Neuron (in vitro differentiated cells): ENCODE measurements around the gene SLC2A4RG.

ENCODE experiments used
- H2AFZ ChIP-seq: one replicate; pipeline ENCODE4 v1.6.1; 2013; ENCODE audit warnings: low read depth, mild to moderate bottlenecking, inconsistent platforms, low read length, moderate library complexity
- H3K27me3 ChIP-seq: one replicate; pipeline ENCODE4 v1.6.1; 2013; ENCODE audit warnings: low read length; ENCODE audit not compliant: insufficient read depth
- H3K36me3 ChIP-seq: one replicate; pipeline ENCODE4 v1.6.1; 2013; ENCODE audit warnings: low read length; ENCODE audit not compliant: insufficient read depth
- H3K4me1 ChIP-seq: one replicate; pipeline ENCODE4 v1.6.1; 2013; ENCODE audit warnings: low read length; ENCODE audit not compliant: insufficient read depth
- H3K4me3 ChIP-seq: 2 replicates; pipeline ENCODE4 v1.5.1; 2013; ENCODE audit warnings: mild to moderate bottlenecking, low read length, moderate library complexity
- H3K9me3 ChIP-seq: one replicate; pipeline ENCODE4 v1.6.1; 2013; ENCODE audit warnings: low read length

SLC2A4RG gene

GRCh38 chr20:63782521-63782971 lies 43.0 kb downstream of the SLC2A4RG start:
- Histone ChIP-seq H3K4me1 (peaks cover 18% of the 10 kb centered on the region), H3K4me3 (no peak overlapping the region), H2AFZ (no peak overlapping the region), H3K9me3 (no peaks in the 10 kb centered on the region), H3K36me3 (peaks cover 5% of the 10 kb centered on the region), H3K27me3 (no peaks in the 10 kb centered on the region)

DNA sequence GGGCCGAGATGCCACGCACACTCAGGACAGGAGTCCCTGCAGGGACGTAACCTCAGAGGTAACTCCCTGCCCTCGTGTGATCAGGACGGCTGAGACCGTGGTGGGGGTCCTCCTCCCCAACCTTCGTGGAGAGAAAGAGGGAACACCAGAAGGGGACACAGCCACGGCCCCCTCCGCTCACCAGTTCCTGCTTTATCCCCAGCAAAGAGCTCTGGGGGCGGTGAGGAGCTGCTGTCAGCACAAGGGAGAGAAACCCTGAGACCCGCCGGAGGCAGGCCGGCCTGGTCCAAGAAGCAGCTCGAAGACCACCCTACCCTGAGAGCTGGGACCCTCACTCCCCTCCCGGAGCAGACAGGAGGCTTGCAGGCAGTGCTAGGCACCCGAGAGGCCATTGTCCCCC lies 44.4 kb downstream of the SLC2A4RG start:
- Histone ChIP-seq H2AFZ (no peak overlapping the region), H3K4me1 (peaks cover 12% of the 10 kb centered on the region), H3K36me3 (peaks cover 6% of the 10 kb centered on the region), H3K4me3 (no peak overlapping the region), H3K27me3 (no peaks in the 10 kb centered on the region), H3K9me3 (no peaks in the 10 kb centered on the region)

DNA sequence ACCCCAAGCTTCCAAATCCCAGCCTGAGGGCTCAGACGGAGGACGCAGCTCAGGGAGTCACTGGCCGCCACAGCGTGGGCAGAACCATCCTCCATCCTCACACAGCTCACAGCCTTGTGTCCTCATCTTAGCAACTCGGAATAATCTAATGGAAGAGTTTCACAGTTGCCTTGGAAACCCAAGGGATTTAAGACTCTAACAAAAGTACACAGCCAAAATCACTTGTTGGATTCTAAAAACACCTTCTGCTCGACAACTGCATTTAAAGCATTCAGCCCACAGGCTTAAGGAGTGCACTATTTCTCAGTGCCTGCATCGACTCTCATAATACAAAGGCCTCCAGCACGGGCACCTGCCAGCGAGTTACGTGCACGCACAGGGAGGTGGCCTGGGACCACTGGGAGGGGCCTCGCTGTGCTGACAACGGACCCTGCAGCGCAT lies 46.1 kb downstream of the SLC2A4RG start:
- H2AFZ ChIP-seq, result no peak overlapping the region
- no peaks in the 10 kb centered on the region for H3K9me3 ChIP-seq
- peaks cover 22% of the 10 kb centered on the region for H3K36me3 ChIP-seq
- no peaks in the 10 kb centered on the region for H3K27me3 ChIP-seq
- peaks cover 12% of the 10 kb centered on the region for H3K4me1 ChIP-seq
- no peak overlapping the region for H3K4me3 ChIP-seq

DNA sequence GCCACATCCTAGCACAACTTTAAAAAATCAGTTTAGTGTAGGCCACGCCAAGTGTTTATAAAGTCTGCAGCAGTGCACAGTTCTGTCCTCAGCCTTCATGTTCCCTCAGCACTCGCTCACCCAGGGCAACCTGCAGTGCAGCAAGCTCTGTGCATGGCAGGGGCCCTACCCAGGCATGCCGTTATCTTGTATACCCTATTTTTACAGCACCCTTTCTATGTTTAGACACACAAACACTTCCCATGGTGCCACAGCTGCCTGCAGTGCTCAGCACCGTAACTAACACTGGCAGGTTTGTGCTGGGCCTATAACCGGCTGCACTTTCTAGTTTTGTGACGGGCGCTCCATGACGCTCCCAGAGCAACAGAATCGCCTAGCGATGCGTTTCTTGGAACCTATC lies 47.7 kb downstream of the SLC2A4RG start:
- Histone ChIP-seq H3K27me3 (no peaks in the 10 kb centered on the region), H3K9me3 (no peaks in the 10 kb centered on the region), H3K4me1 (peaks cover 12% of the 10 kb centered on the region), H2AFZ (no peak overlapping the region), H3K4me3 (no peak overlapping the region), H3K36me3 (peaks cover 23% of the 10 kb centered on the region)

GRCh38 chr20:63787749-63788148 lies 48.2 kb downstream of the SLC2A4RG start:
- Histone ChIP-seq H3K36me3 (peaks cover 20% of the 10 kb centered on the region), H3K4me1 (peaks cover 12% of the 10 kb centered on the region), H3K9me3 (no peaks in the 10 kb centered on the region), H2AFZ (no peak overlapping the region), H3K27me3 (no peaks in the 10 kb centered on the region), H3K4me3 (no peak overlapping the region)

GRCh38 chr20:63789836-63790571 lies 50.4 kb downstream of the SLC2A4RG start:
- H2AFZ ChIP-seq, result no peak overlapping the region
- peaks cover 20% of the 10 kb centered on the region for H3K36me3 ChIP-seq
- peaks cover 12% of the 10 kb centered on the region for H3K4me1 ChIP-seq
- H3K4me3 ChIP-seq, result no peak overlapping the region
- no peaks in the 10 kb centered on the region for H3K9me3 ChIP-seq
- no peaks in the 10 kb centered on the region for H3K27me3 ChIP-seq

DNA sequence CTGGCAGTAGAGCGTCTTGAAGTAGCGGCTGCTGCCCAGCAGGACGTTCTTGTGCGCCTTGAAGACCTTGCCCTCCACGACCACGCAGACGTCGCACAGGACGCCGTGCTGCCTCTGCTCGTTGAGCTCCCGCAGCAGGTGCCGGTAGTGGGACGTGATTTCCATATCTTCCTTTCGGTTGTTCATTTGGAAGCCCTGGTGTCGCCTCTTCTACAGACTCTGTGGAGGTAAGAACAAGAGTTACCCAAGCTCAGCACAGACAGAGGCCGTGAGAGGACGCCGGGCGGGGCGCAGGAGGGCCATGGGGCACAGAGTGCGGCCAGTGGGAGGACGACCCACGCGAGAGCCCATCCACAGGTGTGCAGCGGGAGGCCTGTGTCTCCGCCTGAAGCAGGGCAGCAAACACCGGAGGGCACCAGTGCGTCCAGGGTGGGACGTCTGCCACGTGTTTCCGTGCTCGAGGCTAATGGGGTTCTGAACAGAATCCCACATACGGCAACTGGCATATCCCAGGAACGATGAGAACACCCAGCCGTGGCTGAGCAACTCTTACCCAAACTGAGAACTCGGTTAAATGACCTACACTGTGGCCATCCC lies 51.1 kb downstream of the SLC2A4RG start:
- Histone ChIP-seq H3K9me3 (no peaks in the 10 kb centered on the region), H3K27me3 (no peaks in the 10 kb centered on the region), H3K36me3 (peaks cover 20% of the 10 kb centered on the region), H3K4me1 (peaks cover 7% of the 10 kb centered on the region), H2AFZ (no peak overlapping the region), H3K4me3 (no peak overlapping the region)

DNA sequence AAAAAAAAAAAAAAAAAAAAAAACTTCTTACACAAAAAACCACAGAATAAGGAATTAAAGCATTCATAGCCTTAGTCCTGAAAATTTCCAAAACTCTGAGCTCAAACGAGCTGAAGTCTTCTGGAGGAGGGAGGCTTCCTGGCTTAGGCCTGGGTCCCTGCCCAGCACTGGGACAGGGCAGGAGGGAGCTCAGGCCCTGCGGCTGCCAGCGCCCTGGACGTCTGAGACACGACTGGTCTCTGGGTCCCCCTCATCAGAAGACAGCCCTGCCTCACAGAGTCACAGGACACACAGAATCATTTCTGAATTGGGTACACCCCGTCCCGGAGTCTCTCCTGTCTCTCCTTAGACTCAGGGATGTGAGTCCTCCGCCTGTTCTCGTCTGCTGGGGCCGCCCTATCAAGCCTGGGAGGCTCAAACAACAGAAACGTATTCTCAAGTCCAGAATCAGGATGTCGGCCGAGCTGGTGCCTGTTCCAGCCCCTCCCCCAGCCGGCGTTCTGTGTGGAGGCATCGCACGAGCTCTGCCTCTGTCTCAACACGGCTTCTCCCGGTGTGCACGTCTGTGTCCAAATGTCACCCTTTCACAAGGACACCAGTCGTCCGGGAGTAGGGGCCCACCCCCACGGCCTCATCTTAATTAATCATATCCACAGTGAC lies 52.1 kb downstream of the SLC2A4RG start:
- Histone ChIP-seq H3K9me3 (no peaks in the 10 kb centered on the region), H2AFZ (no peak overlapping the region), H3K4me3 (no peak overlapping the region), H3K4me1 (no peaks in the 10 kb centered on the region), H3K27me3 (no peaks in the 10 kb centered on the region), H3K36me3 (peaks cover 20% of the 10 kb centered on the region)

DNA sequence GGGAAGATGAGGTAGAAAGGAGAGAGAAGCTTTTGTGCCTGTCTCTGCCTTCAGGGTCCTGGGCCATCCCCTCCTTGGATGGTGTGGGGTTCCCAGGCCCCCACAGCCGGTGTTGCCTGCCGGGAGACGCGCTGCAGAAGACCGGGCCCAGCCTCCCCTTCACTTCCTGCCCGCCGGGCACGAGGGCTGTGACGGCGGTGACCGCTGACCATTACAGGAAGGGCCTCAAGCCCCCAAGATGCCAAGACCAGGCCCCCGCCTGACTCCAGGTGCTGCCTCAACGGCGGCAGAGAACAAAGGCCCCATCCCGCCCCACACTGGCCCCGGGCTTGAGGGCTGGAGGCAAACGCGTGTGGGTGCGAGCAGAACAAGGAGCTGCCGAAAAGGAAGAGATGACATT lies 53.3 kb downstream of the SLC2A4RG start:
- no peaks in the 10 kb centered on the region for H3K9me3 ChIP-seq
- H3K4me3 ChIP-seq, result no peak overlapping the region
- no peak overlapping the region for H2AFZ ChIP-seq
- no peaks in the 10 kb centered on the region for H3K4me1 ChIP-seq
- H3K36me3 ChIP-seq, result peaks cover 20% of the 10 kb centered on the region
- no peaks in the 10 kb centered on the region for H3K27me3 ChIP-seq
